K562 (cell line): ENCODE results near the gene PLEKHN1. TPM values are rescaled to one million over a fixed set of nuclear protein-coding genes. Genes with fewer than 3 reads are reported as not detected.
A peak's percentile ranks its signal among the peaks of the same experiment; 100 is the strongest.

ENCODE experiments used
- ARNT ChIP-seq, 2 experiments: fragments of 450-650 bp; IDR thresholded peaks; 2 replicates each; pipeline ENCODE4 v1.6.1; 2016; ENCODE audit warnings: mild to moderate bottlenecking in 1 of 2
- CCNT2 ChIP-seq: IDR thresholded peaks from 2 replicates; pipeline ENCODE4 v1.6.1; 2011; ENCODE audit warnings: borderline replicate concordance, low read depth, mild to moderate bottlenecking, moderate library complexity, mixed read lengths, low read length; ENCODE audit not compliant: insufficient read length; ENCODE audit errors: extremely low read depth
- EGR1 ChIP-seq: fragments of 450-650 bp; conservative IDR thresholded peaks from 2 replicates; pipeline ENCODE4 v1.6.1; 2017; ENCODE audit warnings: mild to moderate bottlenecking
- FUS ChIP-seq: fragments of 200-400 bp; formaldehyde crosslinking; optimal IDR thresholded peaks from 2 replicates; pipeline ENCODE3; 2017; ENCODE audit warnings: low read depth, low read length
- JUND ChIP-seq, 2 experiments: IDR thresholded peaks; 2 replicates in 1 of 2; 3 replicates in 1 of 2; pipeline ENCODE4 v1.6.1; 2011; ENCODE audit warnings: borderline replicate concordance in 2 of 2, low read depth in 2 of 2, low read length in 2 of 2, improper control_type of control experiment in 1 of 2, missing biosample characterization in 1 of 2, missing genetic modification characterization in 1 of 2, missing genetic modification reagents in 1 of 2
- KLF13 ChIP-seq: fragments of 450-650 bp; IDR thresholded peaks from 2 replicates; pipeline ENCODE4 v1.6.1; 2016; ENCODE audit warnings: missing genetic modification characterization, low read depth, mild to moderate bottlenecking, missing compliant biosample characterization, moderate library complexity, borderline replicate concordance
- NCOA2 ChIP-seq, 2 experiments: fragments of 450-650 bp; IDR thresholded peaks; 2 replicates each; pipeline ENCODE4 v1.6.1; 2018; ENCODE audit warnings: mild to moderate bottlenecking in 2 of 2, moderate library complexity in 1 of 2; ENCODE audit not compliant: partially characterized antibody in 2 of 2
- NRF1 ChIP-seq, 2 experiments: fragments of 450-650 bp; IDR thresholded peaks in 1 of 2; conservative IDR thresholded peaks in 1 of 2; 2 replicates each; pipeline ENCODE4 v1.6.1; 2014; ENCODE audit warnings: mild to moderate bottlenecking in 2 of 2
- RB1 ChIP-seq: fragments of 450-650 bp; IDR thresholded peaks from 2 replicates; pipeline ENCODE4 v1.6.1; 2017; ENCODE audit warnings: low read depth, mild to moderate bottlenecking
- RNF2 ChIP-seq: sonication (generic); IDR thresholded peaks from 2 replicates; pipeline ENCODE4 v1.6.1; 2016
- SIN3A ChIP-seq, 2 experiments: fragments of 150-350 bp in 1 of 2; IDR thresholded peaks; 2 replicates each; pipeline ENCODE4 v1.6.1; 2011 to 2016; ENCODE audit warnings: borderline replicate concordance in 2 of 2, low read depth in 2 of 2, low read length in 2 of 2, mild to moderate bottlenecking in 2 of 2, moderate library complexity in 2 of 2; ENCODE audit not compliant: control insufficient read depth in 1 of 2
- TEAD4 ChIP-seq, 2 experiments: sonication (generic) in 1 of 2; formaldehyde crosslinking in 1 of 2; IDR thresholded peaks; 2 replicates each; pipeline versions ENCODE4 v1.6.1 to v1.8.0; 2012 to 2022; ENCODE audit warnings: borderline replicate concordance in 1 of 2, inconsistent platforms in 1 of 2, low read length in 1 of 2, mild to moderate bottlenecking in 1 of 2, missing genetic modification reagents in 1 of 2
- polyA plus RNA-seq, 8 experiments: library from polyadenylated mRNA; depleted of rRNA in 4 of 8; stranded (reverse) in 5 of 8; unstranded in 3 of 8; fragments of >200 nt; fragmentation: Nextera tagmentation in 2 of 8; fragmentation: Illumina TruSeq in 1 of 8; extraction: Ambion mirVana in 2 of 8; extraction: Trizol in 1 of 8; gene quantifications; 2 replicates each; pipeline versions ENCODE4 v1.2.1 to v1.2.3, GENCODE V29; 2011 to 2014; ENCODE audit warnings: inconsistent platforms in 1 of 8, missing spikeins in 1 of 8
- total RNA-seq, 7 experiments: library from RNA; depleted of rRNA in 6 of 7; stranded (reverse); fragments of >200 nt in 6 of 7; fragmentation: Illumina TruSeq in 2 of 7; extraction: Trizol in 2 of 7; gene quantifications; 2 replicates each; pipeline versions ENCODE4 v1.2.1 to v1.2.3, GENCODE V29; 2011 to 2021; ENCODE audit warnings: low replicate concordance in 1 of 7
- TF ChIP-seq, protein P1 (sequence below), 2 experiments: fragments of 450-650 bp; IDR thresholded peaks; 2 replicates each; pipeline ENCODE4 v1.6.1; 2018; ENCODE audit warnings: mild to moderate bottlenecking in 2 of 2, low read depth in 1 of 2; ENCODE audit not compliant: partially characterized antibody in 2 of 2
- TF ChIP-seq, protein P2 (sequence below): sonication (generic); formaldehyde crosslinking; IDR thresholded peaks from 2 replicates; pipeline ENCODE4 v1.8.0; 2022; ENCODE audit warnings: missing genetic modification reagents, mild to moderate bottlenecking, moderate library complexity, borderline replicate concordance
- TF ChIP-seq, protein P3 (sequence below), 2 experiments: fragments of 450-650 bp in 1 of 2; IDR thresholded peaks; 2 replicates each; pipeline ENCODE4 v1.6.1; 2011 to 2017; ENCODE audit warnings: low read depth in 2 of 2, antibody characterized with exemption in 1 of 2, borderline replicate concordance in 1 of 2, low read length in 1 of 2, mild to moderate bottlenecking in 1 of 2, mixed read lengths in 1 of 2; ENCODE audit not compliant: control insufficient read depth in 1 of 2

PLEKHN1 gene
- total and polyA plus RNA-seq, 9 of the 15 experiments (the other 6 are each of a cell fraction or from before 2014, with no cell fraction given), result 0.07 to 1.5 (median 0.13) TPM; not detected in 2

- TF ChIP-seq JUND (IDR thresholded peaks at IDR 0.05; ENCODE audit: borderline replicate concordance, low read depth, low read length) (0 out of 2 replicates have a peak, but pooled peaks have one; percentile 34), JUND (tag; IDR thresholded peaks at IDR 0.05; ENCODE audit: borderline replicate concordance, low read depth, low read length) (no peak; the same call in 2 of the 3 replicates), NCOA2 (IDR thresholded peaks at IDR 0.05; ENCODE audit: partially characterized antibody in 2 of 2) (no peak), CCNT2 (peak; percentile 95), EGR1 (peak; percentile 91), KLF13 (tag) (peak; percentile 28; the same call in 1 of the 2 replicates), ARNT (IDR thresholded peaks at IDR 0.05) (no peak), FUS (peak; percentile 73), TEAD4 (IDR thresholded peaks at IDR 0.05; ENCODE audit: low read length) (0 out of 2 replicates have a peak, but pooled peaks have one; percentile 22), TEAD4 (CRISPR knock-in tag; IDR thresholded peaks at IDR 0.05; ENCODE audit: borderline replicate concordance) (no peak), RNF2 (no peak), NRF1 (conservative IDR thresholded peaks at IDR 0.05 in 1 of 2, IDR thresholded peaks at IDR 0.05 in 1 of 2) (peak; percentile 75 to 76; a peak in 3 of 4 replicates), SIN3A (IDR thresholded peaks at IDR 0.05; ENCODE audit: borderline replicate concordance in 2 of 2, control insufficient read depth in 1 of 2, low read depth in 2 of 2, low read length in 2 of 2) (peak in 1 of 2 experiments; percentile 71; a peak in 1 of 4 replicates), RB1 (peak; percentile 84)
- TF ChIP-seq, protein P1, sequence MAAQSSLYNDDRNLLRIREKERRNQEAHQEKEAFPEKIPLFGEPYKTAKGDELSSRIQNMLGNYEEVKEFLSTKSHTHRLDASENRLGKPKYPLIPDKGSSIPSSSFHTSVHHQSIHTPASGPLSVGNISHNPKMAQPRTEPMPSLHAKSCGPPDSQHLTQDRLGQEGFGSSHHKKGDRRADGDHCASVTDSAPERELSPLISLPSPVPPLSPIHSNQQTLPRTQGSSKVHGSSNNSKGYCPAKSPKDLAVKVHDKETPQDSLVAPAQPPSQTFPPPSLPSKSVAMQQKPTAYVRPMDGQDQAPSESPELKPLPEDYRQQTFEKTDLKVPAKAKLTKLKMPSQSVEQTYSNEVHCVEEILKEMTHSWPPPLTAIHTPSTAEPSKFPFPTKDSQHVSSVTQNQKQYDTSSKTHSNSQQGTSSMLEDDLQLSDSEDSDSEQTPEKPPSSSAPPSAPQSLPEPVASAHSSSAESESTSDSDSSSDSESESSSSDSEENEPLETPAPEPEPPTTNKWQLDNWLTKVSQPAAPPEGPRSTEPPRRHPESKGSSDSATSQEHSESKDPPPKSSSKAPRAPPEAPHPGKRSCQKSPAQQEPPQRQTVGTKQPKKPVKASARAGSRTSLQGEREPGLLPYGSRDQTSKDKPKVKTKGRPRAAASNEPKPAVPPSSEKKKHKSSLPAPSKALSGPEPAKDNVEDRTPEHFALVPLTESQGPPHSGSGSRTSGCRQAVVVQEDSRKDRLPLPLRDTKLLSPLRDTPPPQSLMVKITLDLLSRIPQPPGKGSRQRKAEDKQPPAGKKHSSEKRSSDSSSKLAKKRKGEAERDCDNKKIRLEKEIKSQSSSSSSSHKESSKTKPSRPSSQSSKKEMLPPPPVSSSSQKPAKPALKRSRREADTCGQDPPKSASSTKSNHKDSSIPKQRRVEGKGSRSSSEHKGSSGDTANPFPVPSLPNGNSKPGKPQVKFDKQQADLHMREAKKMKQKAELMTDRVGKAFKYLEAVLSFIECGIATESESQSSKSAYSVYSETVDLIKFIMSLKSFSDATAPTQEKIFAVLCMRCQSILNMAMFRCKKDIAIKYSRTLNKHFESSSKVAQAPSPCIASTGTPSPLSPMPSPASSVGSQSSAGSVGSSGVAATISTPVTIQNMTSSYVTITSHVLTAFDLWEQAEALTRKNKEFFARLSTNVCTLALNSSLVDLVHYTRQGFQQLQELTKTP (IDR thresholded peaks at IDR 0.05; ENCODE audit: low read depth in 1 of 2, partially characterized antibody in 2 of 2), result no peak
- TF ChIP-seq, protein P2, sequence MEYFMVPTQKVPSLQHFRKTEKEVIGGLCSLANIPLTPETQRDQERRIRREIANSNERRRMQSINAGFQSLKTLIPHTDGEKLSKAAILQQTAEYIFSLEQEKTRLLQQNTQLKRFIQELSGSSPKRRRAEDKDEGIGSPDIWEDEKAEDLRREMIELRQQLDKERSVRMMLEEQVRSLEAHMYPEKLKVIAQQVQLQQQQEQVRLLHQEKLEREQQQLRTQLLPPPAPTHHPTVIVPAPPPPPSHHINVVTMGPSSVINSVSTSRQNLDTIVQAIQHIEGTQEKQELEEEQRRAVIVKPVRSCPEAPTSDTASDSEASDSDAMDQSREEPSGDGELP (CRISPR knock-in tag), result peak; percentile 25; the same call in 1 of the 2 replicates
- TF ChIP-seq, protein P3, sequence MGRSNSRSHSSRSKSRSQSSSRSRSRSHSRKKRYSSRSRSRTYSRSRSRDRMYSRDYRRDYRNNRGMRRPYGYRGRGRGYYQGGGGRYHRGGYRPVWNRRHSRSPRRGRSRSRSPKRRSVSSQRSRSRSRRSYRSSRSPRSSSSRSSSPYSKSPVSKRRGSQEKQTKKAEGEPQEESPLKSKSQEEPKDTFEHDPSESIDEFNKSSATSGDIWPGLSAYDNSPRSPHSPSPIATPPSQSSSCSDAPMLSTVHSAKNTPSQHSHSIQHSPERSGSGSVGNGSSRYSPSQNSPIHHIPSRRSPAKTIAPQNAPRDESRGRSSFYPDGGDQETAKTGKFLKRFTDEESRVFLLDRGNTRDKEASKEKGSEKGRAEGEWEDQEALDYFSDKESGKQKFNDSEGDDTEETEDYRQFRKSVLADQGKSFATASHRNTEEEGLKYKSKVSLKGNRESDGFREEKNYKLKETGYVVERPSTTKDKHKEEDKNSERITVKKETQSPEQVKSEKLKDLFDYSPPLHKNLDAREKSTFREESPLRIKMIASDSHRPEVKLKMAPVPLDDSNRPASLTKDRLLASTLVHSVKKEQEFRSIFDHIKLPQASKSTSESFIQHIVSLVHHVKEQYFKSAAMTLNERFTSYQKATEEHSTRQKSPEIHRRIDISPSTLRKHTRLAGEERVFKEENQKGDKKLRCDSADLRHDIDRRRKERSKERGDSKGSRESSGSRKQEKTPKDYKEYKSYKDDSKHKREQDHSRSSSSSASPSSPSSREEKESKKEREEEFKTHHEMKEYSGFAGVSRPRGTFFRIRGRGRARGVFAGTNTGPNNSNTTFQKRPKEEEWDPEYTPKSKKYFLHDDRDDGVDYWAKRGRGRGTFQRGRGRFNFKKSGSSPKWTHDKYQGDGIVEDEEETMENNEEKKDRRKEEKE (IDR thresholded peaks at IDR 0.05; ENCODE audit: borderline replicate concordance in 1 of 2, control insufficient read depth in 1 of 2, low read depth in 2 of 2, low read length in 1 of 2), result 0 out of 4 replicates have a peak, but pooled peaks of 1 of the 2 experiments have one; percentile 54
Observed at GRCh38 chr1:941588-942383, 24.5 kb upstream of the PLEKHN1 start (continued).
